MM.1S (cell line): ENCODE measurements around the gene SCARB2.

ENCODE experiments used
- DNase-seq: peaks from one replicate; pipeline ENCODE4 v3.0.0-alpha.2; 2015
- H2AFZ ChIP-seq: fragments of 300-600 bp; sonication (generic); 2 replicates; pipeline ENCODE4 v1.6.0; 2016; ENCODE audit warnings: antibody characterized with exemption, low read length
- H3F3A ChIP-seq: fragments of 300-600 bp; sonication (generic); 2 replicates; pipeline ENCODE4 v1.6.1; 2016; ENCODE audit warnings: mild to moderate bottlenecking, antibody characterized with exemption, low read length, moderate library complexity, mixed read lengths; ENCODE audit not compliant: insufficient read depth
- H3K27ac ChIP-seq: fragments of 300-600 bp; sonication (generic); 2 replicates; pipeline ENCODE4 v1.5.1; 2016; ENCODE audit warnings: mild to moderate bottlenecking, low read length
- H3K27me3 ChIP-seq: fragments of 300-600 bp; sonication (generic); replicated peaks from 2 replicates; pipeline ENCODE4 v1.6.0; 2016; ENCODE audit warnings: low read length; ENCODE audit not compliant: insufficient read depth
- H3K36me3 ChIP-seq: fragments of 300-600 bp; sonication (generic); replicated peaks from 2 replicates; pipeline ENCODE4 v1.6.1; 2016; ENCODE audit warnings: mild to moderate bottlenecking, low read length, mixed read lengths; ENCODE audit not compliant: insufficient read depth
- H3K4me1 ChIP-seq: fragments of 300-600 bp; sonication (generic); 2 replicates; pipeline ENCODE4 v1.6.1; 2016; ENCODE audit warnings: low read length, mixed read lengths
- H3K4me2 ChIP-seq: fragments of 300-600 bp; sonication (generic); 2 replicates; pipeline ENCODE4 v1.6.0; 2016; ENCODE audit warnings: low read depth, low read length
- H3K4me3 ChIP-seq: fragments of 300-600 bp; sonication (generic); 2 replicates; pipeline ENCODE4 v1.5.1; 2016; ENCODE audit warnings: low read length, mixed read lengths
- H3K79me2 ChIP-seq: fragments of 300-600 bp; sonication (generic); 2 replicates; pipeline ENCODE4 v1.6.1; 2016; ENCODE audit warnings: mixed run types, low read length, mixed read lengths
- H3K9ac ChIP-seq: fragments of 300-600 bp; sonication (generic); 2 replicates; pipeline ENCODE4 v1.6.1; 2016; ENCODE audit warnings: low read length, mixed read lengths
- H3K9me2 ChIP-seq: fragments of 300-600 bp; sonication (generic); replicated peaks from 2 replicates; pipeline ENCODE4 v1.6.1; 2016; ENCODE audit warnings: mild to moderate bottlenecking, low read length, mixed read lengths; ENCODE audit not compliant: insufficient read depth
- H3K9me3 ChIP-seq: fragments of 300-600 bp; sonication (generic); replicated peaks from 2 replicates; pipeline ENCODE4 v1.6.1; 2016; ENCODE audit warnings: mild to moderate bottlenecking, low read length, mixed read lengths; ENCODE audit not compliant: insufficient read depth
- H4K20me1 ChIP-seq: fragments of 300-600 bp; sonication (generic); 2 replicates; pipeline ENCODE4 v1.6.1; 2016; ENCODE audit warnings: mild to moderate bottlenecking, low read length, moderate library complexity, mixed read lengths; ENCODE audit not compliant: insufficient read depth
- CTCF ChIP-seq: fragments of 300-600 bp; sonication (generic); IDR thresholded peaks from 2 replicates; pipeline ENCODE4 v1.5.1; 2016; ENCODE audit warnings: antibody characterized with exemption, low read length, mixed read lengths
- EZH2 ChIP-seq: fragments of 300-600 bp; sonication (generic); optimal IDR thresholded peaks from 2 replicates; pipeline ENCODE3; 2017; ENCODE audit warnings: low read depth, mild to moderate bottlenecking, antibody characterized with exemption, low read length, mixed read lengths
- EZH2phosphoT487 ChIP-seq: fragments of 300-600 bp; sonication (generic); IDR thresholded peaks from 2 replicates; pipeline ENCODE4 v1.6.1; 2018; ENCODE audit warnings: antibody characterized with exemption, low read length

Gene SCARB2

GRCh38 chr4:76178296-76178695, 35.3 kb downstream of the SCARB2 start:
- Histone ChIP-seq H3K27ac (no peak overlapping the region), H2AFZ (no peak overlapping the region), H3K9ac (no peak overlapping the region), H3K36me3 (no peaks in the 10 kb centered on the region), H3K79me2 (peaks cover 55% of the 10 kb centered on the region), H3K4me1 (no peaks in the 10 kb centered on the region), H4K20me1 (no peaks in the 10 kb centered on the region), H3K9me2 (no peaks in the 10 kb centered on the region), H3K27me3 (no peaks in the 10 kb centered on the region), H3K4me2 (no peak overlapping the region), H3K9me3 (no peaks in the 10 kb centered on the region), H3K4me3 (no peak overlapping the region), H3F3A (no peaks in the 10 kb centered on the region)
- no peak for DNase-seq
- no peak for TF ChIP-seq EZH2
- no peak for TF ChIP-seq CTCF
- TF ChIP-seq EZH2phosphoT487, result no peak

- Histone ChIP-seq H3K9me3 (no peaks in the 10 kb centered on the region), H3K36me3 (no peaks in the 10 kb centered on the region), H3F3A (no peaks in the 10 kb centered on the region), H3K27me3 (no peaks in the 10 kb centered on the region), H3K9me2 (no peaks in the 10 kb centered on the region), H2AFZ (no peak overlapping the region), H3K27ac (no peak overlapping the region), H3K4me3 (no peak overlapping the region), H3K4me2 (no peak overlapping the region), H3K79me2 (peaks cover 49% of the 10 kb centered on the region), H4K20me1 (no peaks in the 10 kb centered on the region), H3K9ac (no peak overlapping the region), H3K4me1 (no peaks in the 10 kb centered on the region)
- TF ChIP-seq EZH2 (no peak), EZH2phosphoT487 (no peak), CTCF (no peak)
- DNase-seq, result no peak
Measured at GRCh38 chr4:76177709-76178108, 35.9 kb downstream of the SCARB2 start.

GRCh38 chr4:76175336-76175735, 38.3 kb downstream of the SCARB2 start:
- Histone ChIP-seq H3K9me2 (no peaks in the 10 kb centered on the region), H2AFZ (no peak overlapping the region), H3K9ac (no peak overlapping the region), H3F3A (no peaks in the 10 kb centered on the region), H3K79me2 (peaks cover 35% of the 10 kb centered on the region), H3K4me1 (no peaks in the 10 kb centered on the region), H3K27me3 (no peaks in the 10 kb centered on the region), H3K4me3 (no peak overlapping the region), H3K27ac (no peak overlapping the region), H3K36me3 (no peaks in the 10 kb centered on the region), H3K4me2 (no peak overlapping the region), H4K20me1 (no peaks in the 10 kb centered on the region), H3K9me3 (no peaks in the 10 kb centered on the region)
- no peak for DNase-seq
- TF ChIP-seq EZH2phosphoT487 (no peak), CTCF (no peak), EZH2 (no peak)
